Activated CD8-positive, alpha-beta memory T cell treated with anti-CD3 and anti-CD28 coated beads, Interleukin-2, amount 10 ng/mL, durations not matched to agents 7 days and 5 days (primary cell): Measurements from ENCODE around the gene ACSF3. TPM values are rescaled to one million over a fixed set of nuclear protein-coding genes. Genes with fewer than 3 reads are reported as not detected.
"Not testable (repeated sequence)": the region's sequence is repeated elsewhere in the genome, so short reads cannot be mapped to it uniquely, and the experiment has no call there.

Experiments used
- ATAC-seq: fragments of 150-1000 bp; cut with Tn5 transposase; one replicate; pipeline ENCODE4 v1.10.0; 2021; ENCODE audit warnings: moderate library complexity
- CTCF ChIA-PET: fragments of 350-600 bp; sonication (Branson Sonifier 250); formaldehyde crosslinking; loops from one replicate; lab custom pipeline; 2021; ENCODE audit warnings: antibody characterized with exemption; lab: Charles Lee
- DNase-seq: peaks from one replicate; pipeline ENCODE4 v3.0.0-alpha.2; 2020
- H3K27ac Mint-ChIP-seq: one replicate; pipeline ENCODE4 v1.8.0; 2021; ENCODE audit warnings: mild to moderate bottlenecking, mixed read lengths
- H3K27me3 Mint-ChIP-seq: one replicate; pipeline ENCODE4 v1.8.0; 2021; ENCODE audit warnings: mixed read lengths
- H3K36me3 Mint-ChIP-seq: one replicate; pipeline ENCODE4 v1.8.0; 2021; ENCODE audit warnings: mild to moderate bottlenecking, mixed read lengths
- H3K4me1 Mint-ChIP-seq: one replicate; pipeline ENCODE4 v1.8.0; 2021; ENCODE audit warnings: mixed read lengths
- H3K4me3 Mint-ChIP-seq: one replicate; pipeline ENCODE4 v1.8.0; 2021; ENCODE audit warnings: mild to moderate bottlenecking, moderate library complexity, mixed read lengths
- H3K9me3 Mint-ChIP-seq: one replicate; pipeline ENCODE4 v1.8.0; 2022; ENCODE audit warnings: low read depth, mixed read lengths
- total RNA-seq, 2 experiments: library from RNA; stranded (reverse); gene quantifications; one replicate each; pipeline ENCODE4 v1.2.3, GENCODE V29; 2021

The ACSF3 gene
- total RNA-seq, 2 experiments from 2014 or later, result 43.6 to 56.7 TPM

DNA sequence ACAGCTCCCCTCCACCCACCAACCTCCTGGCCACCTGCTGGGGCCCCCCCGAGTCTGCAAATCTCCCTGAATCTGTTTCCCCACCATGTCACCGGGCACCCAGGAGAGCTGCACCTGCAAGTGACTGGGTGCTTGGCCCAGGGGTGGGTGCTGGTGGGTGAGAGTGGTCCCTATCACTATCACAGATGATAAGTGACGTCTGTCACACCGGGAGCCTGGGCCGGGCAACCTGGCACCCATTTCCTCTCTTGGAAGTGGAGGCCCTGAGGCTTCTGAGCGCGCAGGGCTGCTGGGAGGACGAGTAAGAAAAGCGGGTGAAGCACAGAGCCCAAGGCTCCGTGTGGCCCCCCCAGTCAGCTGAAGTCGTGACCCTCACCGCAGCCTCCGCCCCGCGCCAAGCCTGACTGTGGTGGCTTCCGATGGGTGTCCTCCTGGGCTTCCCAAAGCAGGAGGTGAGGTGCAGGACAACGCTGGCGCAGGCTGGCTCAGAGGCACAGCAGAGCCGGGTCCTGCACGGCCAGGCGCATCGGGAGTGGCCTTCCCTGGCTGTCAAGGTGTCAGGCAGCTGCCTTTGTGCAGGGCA, 21.0 kb upstream of the ACSF3 start:
- no peaks in the 10 kb centered on the region for H3K4me1 Mint-ChIP-seq
- peaks cover 2% of the 10 kb centered on the region for H3K36me3 Mint-ChIP-seq
- DNase-seq, result no peak
- H3K9me3 Mint-ChIP-seq, result peaks cover 11% of the 10 kb centered on the region
- no peak overlapping the region for H3K27ac Mint-ChIP-seq
- CTCF ChIA-PET, result no interaction called here
- H3K27me3 Mint-ChIP-seq, result no peaks in the 10 kb centered on the region
- no peak for ATAC-seq
- H3K4me3 Mint-ChIP-seq, result no peak overlapping the region

DNA sequence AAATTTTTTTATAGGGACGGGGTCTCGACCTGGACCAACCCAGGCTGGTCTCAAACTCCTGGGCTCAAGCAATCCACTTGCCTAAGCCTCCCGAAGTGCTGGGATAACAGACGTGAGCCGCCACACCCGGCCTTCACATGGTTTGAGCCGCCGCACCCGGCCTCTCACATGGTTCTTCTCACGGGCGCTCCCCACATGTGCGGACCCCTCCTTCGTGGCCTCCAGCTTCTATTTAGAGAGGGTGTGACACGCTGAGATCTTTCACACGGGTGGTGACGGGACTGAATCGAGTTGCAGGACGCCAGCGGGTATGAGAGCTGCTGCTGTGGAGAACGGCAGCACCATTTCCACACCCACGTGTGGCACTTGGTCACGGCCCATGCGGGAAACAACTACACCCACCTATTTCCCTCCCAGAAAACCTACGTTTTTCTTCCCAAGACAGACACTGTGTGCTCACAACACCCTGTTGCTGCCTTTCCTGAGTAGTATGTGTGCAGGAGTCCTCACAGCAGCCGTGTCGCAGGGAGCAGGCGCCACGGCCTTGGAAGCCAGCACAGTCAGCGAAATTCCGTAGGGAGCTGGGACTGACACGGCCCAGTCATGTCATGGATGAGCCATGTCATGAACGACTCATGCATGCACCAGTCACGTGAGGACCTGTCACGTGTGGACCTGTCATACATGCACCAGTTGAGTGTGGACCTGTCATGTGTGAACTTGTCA, 20.1 kb upstream of the ACSF3 start:
- H3K27me3 Mint-ChIP-seq, result no peaks in the 10 kb centered on the region

GRCh38 chr16:89074072-89074674, 19.5 kb upstream of the ACSF3 start:
- H3K36me3 Mint-ChIP-seq, H3K27ac Mint-ChIP-seq, H3K4me3 Mint-ChIP-seq, H3K4me1 Mint-ChIP-seq, CTCF ChIA-PET, DNase-seq, H3K27me3 Mint-ChIP-seq, ATAC-seq: not testable (repeated sequence)
- H3K9me3 Mint-ChIP-seq, result peaks cover 11% of the 10 kb centered on the region

More for the DNA sequence above, 20.1 kb upstream of the ACSF3 start:
- peaks cover 2% of the 10 kb centered on the region for H3K36me3 Mint-ChIP-seq
- DNase-seq, result no peak
- CTCF ChIA-PET, result no interaction called here
- no peak for ATAC-seq
- peaks cover 11% of the 10 kb centered on the region for H3K9me3 Mint-ChIP-seq
- no peak overlapping the region for H3K27ac Mint-ChIP-seq
- no peak overlapping the region for H3K4me3 Mint-ChIP-seq
- no peaks in the 10 kb centered on the region for H3K4me1 Mint-ChIP-seq

- Mint-ChIP-seq H3K27ac (no peak overlapping the region), H3K4me1 (no peaks in the 10 kb centered on the region), H3K4me3 (no peak overlapping the region), H3K36me3 (peaks cover 2% of the 10 kb centered on the region), H3K27me3 (no peaks in the 10 kb centered on the region), H3K9me3 (peaks cover 11% of the 10 kb centered on the region)
- DNase-seq (no peak), ATAC-seq (no peak)
- CTCF ChIA-PET, result no interaction called here
Observed at GRCh38 chr16:89074803-89075688, 18.6 kb upstream of the ACSF3 start.

DNA sequence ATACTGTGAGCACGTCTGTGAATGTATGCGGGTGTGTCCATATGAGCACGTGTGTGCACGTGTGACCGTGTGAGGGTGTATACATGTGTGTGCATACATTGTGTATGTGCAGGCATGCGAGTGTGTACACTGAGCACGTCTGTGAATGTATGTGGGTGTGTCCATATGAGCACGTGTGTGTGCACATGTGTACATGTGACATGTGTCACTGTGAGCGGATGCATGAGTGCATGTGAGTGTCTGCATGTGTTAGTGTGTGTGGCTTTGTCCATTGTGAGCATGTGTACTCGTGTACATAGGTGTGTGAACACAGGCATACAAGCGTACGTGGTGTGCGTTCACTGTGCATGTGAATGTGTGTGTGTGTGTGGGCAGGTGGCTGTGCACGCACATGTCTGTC, 17.5 kb upstream of the ACSF3 start:
- Mint-ChIP-seq H3K27me3 (no peaks in the 10 kb centered on the region), H3K27ac (no peak overlapping the region), H3K4me3 (no peak overlapping the region), H3K4me1 (no peaks in the 10 kb centered on the region), H3K9me3 (peaks cover 11% of the 10 kb centered on the region), H3K36me3 (peaks cover 2% of the 10 kb centered on the region)
- ATAC-seq (no peak), DNase-seq (no peak)
- CTCF ChIA-PET, result no interaction called here

DNA sequence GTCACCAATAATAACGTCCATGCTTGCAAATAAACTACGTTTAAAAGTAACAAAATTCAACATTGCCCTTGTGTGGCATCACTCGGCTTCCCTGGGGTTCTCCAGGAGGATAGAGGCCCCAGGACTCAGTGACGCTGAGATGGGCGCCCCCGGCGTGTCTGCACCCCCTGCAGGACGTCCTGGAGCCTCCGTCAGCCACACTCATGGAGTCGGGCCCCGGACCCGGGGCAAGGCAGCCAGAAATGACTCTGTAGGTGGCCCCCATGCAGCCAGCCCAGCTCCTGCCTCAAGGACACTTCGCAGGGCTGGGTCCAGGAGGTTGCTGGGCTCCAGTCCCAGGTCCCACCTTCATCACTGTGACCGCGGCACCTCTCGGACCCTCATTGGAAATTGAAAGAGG, 16.6 kb upstream of the ACSF3 start:
- H3K27ac Mint-ChIP-seq, result no peak overlapping the region
- CTCF ChIA-PET, result no interaction called here
- peaks cover 11% of the 10 kb centered on the region for H3K9me3 Mint-ChIP-seq
- no peaks in the 10 kb centered on the region for H3K27me3 Mint-ChIP-seq
- DNase-seq (no peak), ATAC-seq (no peak)
- H3K36me3 Mint-ChIP-seq, result peaks cover 2% of the 10 kb centered on the region
- H3K4me1 Mint-ChIP-seq, result no peaks in the 10 kb centered on the region
- H3K4me3 Mint-ChIP-seq, result no peak overlapping the region

DNA sequence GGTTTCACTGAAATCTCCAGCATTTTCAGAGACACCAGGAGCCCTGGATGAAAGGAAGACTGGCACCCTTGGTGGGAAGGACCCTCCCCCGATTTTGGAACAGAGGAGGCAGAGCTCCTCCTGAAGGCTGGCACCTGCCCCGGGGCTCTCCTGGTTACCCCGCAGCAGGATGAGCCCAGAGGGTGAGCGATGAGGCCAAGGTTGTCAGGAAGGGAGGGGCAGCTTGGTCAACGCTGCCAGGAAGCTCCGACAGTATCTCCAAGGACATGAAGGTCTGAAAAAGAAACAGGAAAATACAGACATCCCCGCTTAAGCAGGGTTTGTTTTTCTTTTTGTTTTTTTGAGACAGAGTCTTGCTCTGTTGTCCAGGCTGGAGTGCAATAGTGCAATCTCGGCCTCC, 15.5 kb upstream of the ACSF3 start:
- H3K4me3 Mint-ChIP-seq, result no peak overlapping the region
- CTCF ChIA-PET, result no interaction called here
- no peak for ATAC-seq
- H3K36me3 Mint-ChIP-seq, result peaks cover 2% of the 10 kb centered on the region
- DNase-seq, result no peak
- no peaks in the 10 kb centered on the region for H3K27me3 Mint-ChIP-seq
- H3K4me1 Mint-ChIP-seq, result no peaks in the 10 kb centered on the region
- H3K9me3 Mint-ChIP-seq, result peaks cover 11% of the 10 kb centered on the region
- H3K27ac Mint-ChIP-seq, result no peak overlapping the region

- Mint-ChIP-seq H3K27ac (no peak overlapping the region), H3K27me3 (no peaks in the 10 kb centered on the region), H3K9me3 (peaks cover 11% of the 10 kb centered on the region), H3K36me3 (peaks cover 2% of the 10 kb centered on the region), H3K4me3 (no peak overlapping the region), H3K4me1 (no peaks in the 10 kb centered on the region)
- DNase-seq, result no peak
- ATAC-seq, result no peak
- CTCF ChIA-PET, result no interaction called here
Observed at GRCh38 chr16:89079434-89079980, 14.1 kb upstream of the ACSF3 start.

- H3K36me3 Mint-ChIP-seq, result peaks cover 2% of the 10 kb centered on the region
- no peaks in the 10 kb centered on the region for H3K4me1 Mint-ChIP-seq
- CTCF ChIA-PET, result no interaction called here
- DNase-seq (no peak), ATAC-seq (no peak)
- no peaks in the 10 kb centered on the region for H3K27me3 Mint-ChIP-seq
- H3K4me3 Mint-ChIP-seq, result no peak overlapping the region
- H3K9me3 Mint-ChIP-seq, result peaks cover 11% of the 10 kb centered on the region
- no peak overlapping the region for H3K27ac Mint-ChIP-seq
Observed at GRCh38 chr16:89080196-89080853, 13.3 kb upstream of the ACSF3 start.

- Mint-ChIP-seq H3K27me3 (peaks cover 3% of the 10 kb centered on the region), H3K4me3 (no peak overlapping the region), H3K36me3 (no peaks in the 10 kb centered on the region), H3K9me3 (peaks cover under 1% of the 10 kb centered on the region), H3K4me1 (no peaks in the 10 kb centered on the region), H3K27ac (no peak overlapping the region)
- DNase-seq (no peak), ATAC-seq (no peak)
- CTCF ChIA-PET, result no interaction called here
Observed at GRCh38 chr16:89081556-89081955, 12.1 kb upstream of the ACSF3 start.

- no peak overlapping the region for H3K4me3 Mint-ChIP-seq
- H3K27ac Mint-ChIP-seq, result no peak overlapping the region
- no peaks in the 10 kb centered on the region for H3K9me3 Mint-ChIP-seq
- H3K27me3 Mint-ChIP-seq, result peaks cover 3% of the 10 kb centered on the region
- no peaks in the 10 kb centered on the region for H3K36me3 Mint-ChIP-seq
- ATAC-seq, result no peak
- no peak for DNase-seq
- no peaks in the 10 kb centered on the region for H3K4me1 Mint-ChIP-seq
- CTCF ChIA-PET, result no interaction called here
Observed at GRCh38 chr16:89084411-89084810, 9.2 kb upstream of the ACSF3 start.

DNA sequence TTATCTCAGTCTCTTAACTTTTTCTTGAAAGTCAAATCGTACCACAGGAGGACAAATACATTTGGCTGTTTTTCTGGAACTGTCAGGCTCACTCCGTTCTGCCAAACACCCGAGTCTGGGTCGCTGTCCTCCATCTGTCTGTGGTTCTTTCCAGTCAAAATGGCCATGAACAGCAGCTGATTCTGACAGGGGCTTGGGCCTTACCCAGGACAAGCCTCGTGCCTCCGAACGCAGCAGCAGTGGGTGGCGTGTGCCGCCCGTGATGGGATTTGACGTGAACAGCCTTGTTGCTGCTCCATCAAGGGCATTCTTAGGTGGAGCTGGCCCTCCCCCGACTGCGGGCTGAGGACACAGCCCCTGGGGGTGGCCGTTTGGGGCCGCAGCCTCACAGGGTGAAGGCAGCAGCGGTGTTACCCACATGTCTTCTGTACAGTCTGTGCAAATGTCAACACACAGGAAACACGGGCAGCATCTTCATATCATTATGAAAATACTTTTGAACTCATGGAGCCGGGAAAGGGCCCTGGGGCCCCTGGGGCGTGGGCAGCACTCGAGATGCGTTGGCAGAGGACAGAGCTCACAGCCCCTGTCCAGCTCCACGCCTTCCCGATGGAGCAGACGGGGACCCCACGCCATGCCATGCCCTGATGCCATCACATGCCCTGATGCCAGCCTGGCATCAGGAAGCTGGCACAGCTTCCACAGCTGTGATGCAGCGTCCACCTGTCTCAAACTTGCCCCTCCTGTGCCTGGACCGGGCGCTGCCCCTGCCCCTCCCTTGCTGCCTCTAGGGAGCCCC, 8.6 kb upstream of the ACSF3 start:
- Mint-ChIP-seq H3K9me3 (no peaks in the 10 kb centered on the region), H3K27ac (no peak overlapping the region), H3K27me3 (peaks cover 5% of the 10 kb centered on the region), H3K4me1 (no peaks in the 10 kb centered on the region), H3K36me3 (no peaks in the 10 kb centered on the region), H3K4me3 (no peak overlapping the region)
- CTCF ChIA-PET, result no interaction called here
- no peak for ATAC-seq
- no peak for DNase-seq
